Measurements from ENCODE around the gene MYO19. TPM values are rescaled to one million over a fixed set of nuclear protein-coding genes. Genes with fewer than 3 reads are reported as not detected.

The MYO19 gene
- total and polyA plus RNA-seq, 7 donors, result 10.1 to 28.7 (median 15.2) TPM

DNA sequence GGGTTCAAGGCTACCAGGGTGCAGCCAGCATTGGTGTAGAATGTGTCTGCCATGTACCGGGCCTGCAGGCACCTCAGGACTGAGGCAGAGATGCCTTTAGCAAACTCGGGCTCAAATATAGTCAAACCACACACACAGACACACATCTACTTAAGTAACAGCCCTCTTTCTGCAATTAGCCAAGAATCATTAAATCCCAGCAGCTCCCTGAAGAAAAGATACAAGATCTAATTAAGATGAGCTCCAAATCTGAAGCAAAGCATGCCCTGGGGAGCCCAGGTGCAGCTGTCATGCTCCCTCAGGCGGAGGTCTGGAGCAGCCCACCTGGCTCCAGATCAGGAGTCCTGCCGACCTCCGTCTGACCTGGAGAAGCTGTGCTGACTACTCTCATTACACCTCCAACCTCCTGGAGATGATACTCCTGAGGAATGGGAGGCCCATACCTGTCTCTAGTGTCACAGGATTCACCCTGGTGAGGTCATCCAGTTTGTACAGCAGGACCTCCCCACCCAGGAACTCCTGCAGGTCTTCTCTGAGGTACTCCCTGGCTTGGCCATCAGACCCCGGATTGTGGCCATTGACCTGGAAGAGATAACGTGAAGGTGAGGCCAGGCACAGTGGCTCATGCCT lies 6.9 kb downstream of the MYO19 start:
- H3K27ac ChIP-seq, result no peak overlapping the region
- TF ChIP-seq, protein P1, sequence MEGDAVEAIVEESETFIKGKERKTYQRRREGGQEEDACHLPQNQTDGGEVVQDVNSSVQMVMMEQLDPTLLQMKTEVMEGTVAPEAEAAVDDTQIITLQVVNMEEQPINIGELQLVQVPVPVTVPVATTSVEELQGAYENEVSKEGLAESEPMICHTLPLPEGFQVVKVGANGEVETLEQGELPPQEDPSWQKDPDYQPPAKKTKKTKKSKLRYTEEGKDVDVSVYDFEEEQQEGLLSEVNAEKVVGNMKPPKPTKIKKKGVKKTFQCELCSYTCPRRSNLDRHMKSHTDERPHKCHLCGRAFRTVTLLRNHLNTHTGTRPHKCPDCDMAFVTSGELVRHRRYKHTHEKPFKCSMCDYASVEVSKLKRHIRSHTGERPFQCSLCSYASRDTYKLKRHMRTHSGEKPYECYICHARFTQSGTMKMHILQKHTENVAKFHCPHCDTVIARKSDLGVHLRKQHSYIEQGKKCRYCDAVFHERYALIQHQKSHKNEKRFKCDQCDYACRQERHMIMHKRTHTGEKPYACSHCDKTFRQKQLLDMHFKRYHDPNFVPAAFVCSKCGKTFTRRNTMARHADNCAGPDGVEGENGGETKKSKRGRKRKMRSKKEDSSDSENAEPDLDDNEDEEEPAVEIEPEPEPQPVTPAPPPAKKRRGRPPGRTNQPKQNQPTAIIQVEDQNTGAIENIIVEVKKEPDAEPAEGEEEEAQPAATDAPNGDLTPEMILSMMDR (IDR thresholded peaks at IDR 0.05), result no peak
- H3K27me3 ChIP-seq (ENCODE audit: insufficient read depth in 3 of 3, low read length in 2 of 3), result no peaks in the 10 kb centered on the region
- ATAC-seq (no peak), DNase-seq (no peak)
- no peaks in the 10 kb centered on the region for H3K4me1 ChIP-seq
- 74 to 84% (median 78%) methylated on average over 7 of the region's 7 CpGs for WGBS, 3 donors
- no peaks in the 10 kb centered on the region for H3K9me3 ChIP-seq
- intact Hi-C loops (cut with DNase I), result no loop called here
- no peak overlapping the region for H3K4me3 ChIP-seq
- H3K36me3 ChIP-seq (ENCODE audit: insufficient read depth in 1 of 2, low read depth in 1 of 2), result peaks cover 21 to 89% of the 10 kb centered on the region in 2 donors

DNA sequence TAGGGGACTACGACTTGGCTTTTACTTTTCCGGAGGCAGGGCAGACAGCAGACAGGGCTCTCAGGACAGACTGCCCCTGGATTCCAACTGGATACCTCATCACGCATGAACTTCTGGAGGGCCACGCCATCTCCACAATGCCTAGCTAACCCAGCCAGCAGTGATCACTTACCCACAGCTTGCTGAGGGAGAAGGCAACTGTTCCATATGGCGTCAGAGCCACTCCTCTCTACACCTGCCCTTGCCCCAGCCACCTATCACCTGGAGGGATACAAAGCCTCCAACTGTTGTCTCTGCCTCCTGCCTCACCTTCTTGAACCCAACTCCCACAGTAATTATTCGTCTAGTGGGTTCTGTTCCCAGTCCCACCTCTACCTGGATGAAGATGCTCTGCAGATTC lies 8.8 kb downstream of the MYO19 start:
- Histone ChIP-seq H3K27me3 (ENCODE audit: insufficient read depth in 3 of 3, low read length in 2 of 3) (no peaks in the 10 kb centered on the region), H3K36me3 (ENCODE audit: insufficient read depth in 1 of 2, low read depth in 1 of 2) (peaks cover 15 to 90% of the 10 kb centered on the region in 2 donors), H3K4me3 (no peak overlapping the region), H3K9me3 (no peaks in the 10 kb centered on the region), H3K27ac (no peak overlapping the region), H3K4me1 (no peaks in the 10 kb centered on the region)
- WGBS, 3 donors, result 92 to 95% (median 94%) methylated on average over 6 of the region's 6 CpGs
- intact Hi-C loops (cut with DNase I), result no loop called here
- ATAC-seq (no peak), DNase-seq (no peak)
- TF ChIP-seq, protein P1 (IDR thresholded peaks at IDR 0.05), result no peak

DNA sequence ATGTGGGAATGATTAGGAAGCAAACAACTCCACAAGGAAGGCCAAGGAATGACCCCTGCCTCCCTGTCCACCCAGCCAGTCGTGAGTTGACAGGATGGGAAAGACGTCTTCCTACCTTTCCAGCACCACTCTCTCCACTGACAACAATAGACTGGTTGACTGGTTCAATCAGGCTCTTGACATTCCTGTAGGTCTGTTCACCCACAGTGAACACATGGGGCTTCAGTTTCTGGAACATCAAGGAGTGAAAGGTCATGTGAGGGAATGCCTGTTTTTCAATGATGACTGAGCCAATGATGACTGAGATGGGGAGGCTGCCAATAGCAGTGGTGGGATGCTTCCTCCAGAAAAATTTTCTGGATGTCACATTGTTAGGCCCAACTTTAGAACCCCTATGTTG lies 9.6 kb downstream of the MYO19 start:
- TF ChIP-seq, protein P1 (IDR thresholded peaks at IDR 0.05), result no peak
- ATAC-seq (no peak), DNase-seq (no peak)
- no peaks in the 10 kb centered on the region for H3K27me3 ChIP-seq (ENCODE audit: insufficient read depth in 3 of 3, low read length in 2 of 3)
- intact Hi-C loops (cut with DNase I), result no loop called here
- WGBS, 3 donors, result 73 to 92% (median 73%) methylated on average over 2 of the region's 2 CpGs
- no peak overlapping the region for H3K4me3 ChIP-seq
- no peaks in the 10 kb centered on the region for H3K9me3 ChIP-seq
- no peak overlapping the region for H3K27ac ChIP-seq
- H3K4me1 ChIP-seq, result no peaks in the 10 kb centered on the region
- peaks cover 15 to 92% of the 10 kb centered on the region in 2 donors for H3K36me3 ChIP-seq (ENCODE audit: insufficient read depth in 1 of 2, low read depth in 1 of 2)

DNA sequence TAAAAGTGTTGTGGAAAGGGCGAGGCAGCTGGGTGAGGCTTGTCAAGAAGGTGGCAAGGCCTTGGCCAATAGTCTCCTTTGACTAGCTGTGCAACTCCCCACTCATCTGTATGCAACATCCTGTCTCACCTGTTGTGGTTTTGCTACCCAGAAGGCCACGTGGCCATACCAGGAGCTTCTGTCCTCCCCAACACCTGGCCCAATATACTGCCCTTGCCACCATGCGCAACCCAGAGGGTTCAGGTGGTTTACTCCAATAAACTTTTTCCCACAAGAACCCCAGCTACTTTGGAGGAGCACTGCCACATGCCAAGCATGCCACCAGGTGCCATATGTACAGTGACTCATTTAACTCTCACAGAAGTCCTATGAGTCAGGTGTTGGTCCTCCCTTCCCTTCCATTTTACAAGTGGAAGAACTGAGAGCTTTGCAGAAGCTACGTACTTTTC lies 10.2 kb downstream of the MYO19 start:
- no peak overlapping the region for H3K4me3 ChIP-seq
- intact Hi-C loops (cut with DNase I), result no loop called here
- WGBS, 3 donors, result 91 to 96% (median 93%) methylated on average over 4 of the region's 4 CpGs
- H3K27ac ChIP-seq, result no peak overlapping the region
- DNase-seq (no peak), ATAC-seq (no peak)
- H3K27me3 ChIP-seq (ENCODE audit: insufficient read depth in 3 of 3, low read length in 2 of 3), result no peaks in the 10 kb centered on the region
- no peaks in the 10 kb centered on the region for H3K9me3 ChIP-seq
- no peaks in the 10 kb centered on the region for H3K4me1 ChIP-seq
- peaks cover 15 to 92% of the 10 kb centered on the region in 2 donors for H3K36me3 ChIP-seq (ENCODE audit: insufficient read depth in 1 of 2, low read depth in 1 of 2)
- TF ChIP-seq, protein P1 (IDR thresholded peaks at IDR 0.05), result no peak

DNA sequence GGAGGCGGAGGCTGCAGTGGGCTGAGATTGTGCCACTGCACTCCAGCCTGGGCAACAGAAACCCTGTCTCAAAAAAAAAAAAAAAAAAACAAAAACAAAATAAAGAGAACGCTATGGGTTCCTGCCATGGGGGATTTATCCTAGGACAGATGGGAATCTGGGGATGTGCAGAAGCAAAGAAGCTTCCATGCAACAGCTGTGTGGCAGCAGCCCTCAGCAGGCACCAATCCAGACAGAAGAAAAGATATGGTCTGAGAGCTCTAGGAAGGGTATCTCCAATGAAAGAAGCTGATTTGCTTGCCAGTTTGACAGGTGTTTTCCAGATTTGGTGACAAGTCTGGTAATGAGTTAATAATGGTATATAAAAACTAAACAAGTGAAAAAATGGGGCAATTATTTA lies 11.6 kb downstream of the MYO19 start:
- H3K4me1 ChIP-seq, result no peaks in the 10 kb centered on the region
- TF ChIP-seq, protein P1 (IDR thresholded peaks at IDR 0.05), result no peak
- intact Hi-C loops (cut with DNase I), result no loop called here
- H3K36me3 ChIP-seq (ENCODE audit: insufficient read depth in 1 of 2, low read depth in 1 of 2), result peaks cover 11 to 93% of the 10 kb centered on the region in 2 donors
- no peaks in the 10 kb centered on the region for H3K9me3 ChIP-seq
- no peak for ATAC-seq
- H3K27me3 ChIP-seq (ENCODE audit: insufficient read depth in 3 of 3, low read length in 2 of 3), result no peaks in the 10 kb centered on the region
- 51 to 67% (median 66%) methylated on average over 2 of the region's 2 CpGs for WGBS, 3 donors
- no peak overlapping the region for H3K27ac ChIP-seq
- no peak for DNase-seq
- H3K4me3 ChIP-seq, result no peak overlapping the region
